WERI-Rb-1 (cell line): ENCODE results near the gene ENOX1.

Source experiments
- DNase-seq: peaks from one replicate; pipeline ENCODE4 v3.0.0-alpha.2; 2020
- H3K27ac ChIP-seq: fragments of 250-450 bp; sonication (Bioruptor Pico); 2 replicates; pipeline ENCODE4 v1.5.1; 2020; ENCODE audit warnings: mild to moderate bottlenecking, moderate library complexity
- H3K27me3 ChIP-seq: fragments of 250-450 bp; sonication (Bioruptor Pico); 2 replicates; pipeline ENCODE4 v1.5.1; 2021; ENCODE audit warnings: mild to moderate bottlenecking, low read depth, moderate library complexity; ENCODE audit not compliant: insufficient read depth, severe bottlenecking
- H3K36me3 ChIP-seq: fragments of 250-450 bp; sonication (Bioruptor Pico); 2 replicates; pipeline ENCODE4 v1.5.1; 2020; ENCODE audit warnings: mild to moderate bottlenecking, moderate library complexity
- H3K4me3 ChIP-seq: 2 replicates; pipeline ENCODE4 v1.5.1; 2011; ENCODE audit warnings: low read depth, mild to moderate bottlenecking, control low read depth, low read length
- H3K9me3 ChIP-seq: fragments of 250-450 bp; sonication (Bioruptor Pico); 2 replicates; pipeline ENCODE4 v1.5.1; 2021; ENCODE audit warnings: mild to moderate bottlenecking, moderate library complexity; ENCODE audit not compliant: severe bottlenecking
- CTCF ChIP-seq: IDR thresholded peaks from 2 replicates; pipeline ENCODE4 v1.5.1; 2011; ENCODE audit warnings: low read depth, mild to moderate bottlenecking, control low read depth, inconsistent platforms, low read length

Gene ENOX1

GRCh38 chr13:43764349-43764748 is 22.4 kb downstream of the ENOX1 start:
- no peaks in the 10 kb centered on the region for H3K9me3 ChIP-seq
- H3K4me3 ChIP-seq: no peak overlapping the region
- H3K27ac ChIP-seq: no peak overlapping the region; the same call in 1 of the 2 replicates
- no peaks in the 10 kb centered on the region for H3K27me3 ChIP-seq
- no peaks in the 10 kb centered on the region for H3K36me3 ChIP-seq
- no peak for TF ChIP-seq CTCF
- no peak for DNase-seq

GRCh38 chr13:43763143-43763759 is 23.5 kb downstream of the ENOX1 start:
- Histone ChIP-seq H3K27ac (no peak overlapping the region), H3K9me3 (no peaks in the 10 kb centered on the region), H3K27me3 (no peaks in the 10 kb centered on the region), H3K4me3 (no peak overlapping the region), H3K36me3 (no peaks in the 10 kb centered on the region)
- no peak for TF ChIP-seq CTCF
- DNase-seq: no peak

GRCh38 chr13:43761616-43762315 is 25.0 kb downstream of the ENOX1 start:
- DNase-seq: no peak
- no peak overlapping the region for H3K4me3 ChIP-seq
- no peaks in the 10 kb centered on the region for H3K9me3 ChIP-seq
- no peak overlapping the region for H3K27ac ChIP-seq
- no peak for TF ChIP-seq CTCF
- no peaks in the 10 kb centered on the region for H3K27me3 ChIP-seq
- H3K36me3 ChIP-seq: no peaks in the 10 kb centered on the region

- Histone ChIP-seq H3K36me3 (no peaks in the 10 kb centered on the region), H3K27ac (no peak overlapping the region), H3K27me3 (no peaks in the 10 kb centered on the region), H3K4me3 (no peak overlapping the region), H3K9me3 (no peaks in the 10 kb centered on the region)
- no peak for TF ChIP-seq CTCF
- DNase-seq: no peak
Measured at GRCh38 chr13:43760257-43760656, 26.5 kb downstream of the ENOX1 start.

GRCh38 chr13:43758834-43759233 is 27.9 kb downstream of the ENOX1 start:
- no peaks in the 10 kb centered on the region for H3K27me3 ChIP-seq
- no peaks in the 10 kb centered on the region for H3K36me3 ChIP-seq
- no peak for TF ChIP-seq CTCF
- no peaks in the 10 kb centered on the region for H3K9me3 ChIP-seq
- no peak overlapping the region for H3K27ac ChIP-seq
- no peak for DNase-seq
- H3K4me3 ChIP-seq: no peak overlapping the region
